HG02571 (cell line): ENCODE data around the gene RTTN.
"Not testable (repeated sequence)": the region's sequence is repeated elsewhere in the genome, so short reads cannot be mapped to it uniquely, and the experiment has no call there.

Experiments
- ATAC-seq: cut with Tn5 transposase; IDR thresholded peaks from one replicate; pipeline ENCODE4 v1.9.1; 2021; ENCODE audit warnings: mild to moderate bottlenecking, moderate library complexity; ENCODE audit not compliant: unreplicated experiment

RTTN gene, protein sequence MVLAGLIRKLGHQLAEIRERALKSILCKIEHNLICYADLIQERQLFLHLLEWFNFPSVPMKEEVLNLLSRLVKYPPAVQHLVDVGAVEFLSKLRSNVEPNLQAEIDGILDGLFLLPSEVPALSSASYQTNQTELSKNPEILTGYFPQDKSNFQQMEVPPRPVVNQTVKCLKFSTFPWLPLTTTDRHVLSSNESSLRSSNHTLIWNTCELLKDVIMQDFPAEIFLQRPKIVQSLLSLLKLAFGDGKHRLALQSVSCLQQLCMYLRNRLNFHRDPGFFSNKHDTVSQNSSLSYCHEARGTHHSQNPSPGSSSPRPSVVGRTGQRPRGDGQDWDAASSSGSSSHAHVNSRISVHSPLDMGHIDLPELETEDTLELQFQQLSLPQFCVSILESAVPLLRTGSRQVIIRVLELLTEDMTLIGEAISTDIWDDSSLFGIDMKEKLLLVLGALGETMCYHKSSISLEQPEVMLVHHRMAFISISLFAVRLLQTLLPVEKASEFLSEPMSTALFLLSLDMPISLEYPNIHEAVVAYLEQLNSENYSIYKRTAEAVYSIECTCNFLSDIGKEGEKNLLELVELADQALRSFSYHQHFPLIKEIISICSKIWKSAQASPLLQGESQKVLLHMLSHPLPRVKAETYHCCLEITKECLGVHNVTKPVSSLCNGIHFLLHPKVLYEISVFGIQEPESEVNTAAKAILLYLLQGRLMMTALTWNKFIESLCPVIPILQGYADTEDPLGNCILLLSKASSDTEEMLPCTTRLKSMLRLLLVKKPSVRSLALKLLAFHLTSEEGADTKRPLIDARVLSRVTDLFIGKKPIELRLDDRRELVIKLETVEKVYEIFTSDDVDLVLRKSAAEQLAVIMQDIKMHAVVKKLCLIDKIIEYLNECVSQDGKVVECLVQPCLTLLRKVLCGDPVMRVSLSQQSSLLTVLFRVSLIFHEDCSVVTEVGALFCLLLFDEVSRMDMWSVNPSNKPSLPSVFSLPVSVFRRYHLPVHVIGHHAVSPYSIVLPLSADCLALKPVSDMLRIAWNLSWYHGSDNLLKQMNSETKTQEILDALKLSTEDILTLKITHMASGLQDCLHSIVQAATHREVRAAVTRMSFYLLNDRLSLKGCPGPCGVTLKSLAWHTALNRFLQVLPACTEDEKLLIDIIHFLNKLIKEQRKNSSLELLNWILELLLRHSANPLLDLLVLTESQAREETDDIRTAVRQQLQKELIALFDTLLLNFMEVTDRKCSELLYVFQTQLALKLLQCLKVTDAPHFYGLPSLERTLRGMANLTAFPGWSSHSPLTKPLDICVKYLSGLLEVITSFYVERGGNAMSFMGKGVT (N-terminal part only)

DNA sequence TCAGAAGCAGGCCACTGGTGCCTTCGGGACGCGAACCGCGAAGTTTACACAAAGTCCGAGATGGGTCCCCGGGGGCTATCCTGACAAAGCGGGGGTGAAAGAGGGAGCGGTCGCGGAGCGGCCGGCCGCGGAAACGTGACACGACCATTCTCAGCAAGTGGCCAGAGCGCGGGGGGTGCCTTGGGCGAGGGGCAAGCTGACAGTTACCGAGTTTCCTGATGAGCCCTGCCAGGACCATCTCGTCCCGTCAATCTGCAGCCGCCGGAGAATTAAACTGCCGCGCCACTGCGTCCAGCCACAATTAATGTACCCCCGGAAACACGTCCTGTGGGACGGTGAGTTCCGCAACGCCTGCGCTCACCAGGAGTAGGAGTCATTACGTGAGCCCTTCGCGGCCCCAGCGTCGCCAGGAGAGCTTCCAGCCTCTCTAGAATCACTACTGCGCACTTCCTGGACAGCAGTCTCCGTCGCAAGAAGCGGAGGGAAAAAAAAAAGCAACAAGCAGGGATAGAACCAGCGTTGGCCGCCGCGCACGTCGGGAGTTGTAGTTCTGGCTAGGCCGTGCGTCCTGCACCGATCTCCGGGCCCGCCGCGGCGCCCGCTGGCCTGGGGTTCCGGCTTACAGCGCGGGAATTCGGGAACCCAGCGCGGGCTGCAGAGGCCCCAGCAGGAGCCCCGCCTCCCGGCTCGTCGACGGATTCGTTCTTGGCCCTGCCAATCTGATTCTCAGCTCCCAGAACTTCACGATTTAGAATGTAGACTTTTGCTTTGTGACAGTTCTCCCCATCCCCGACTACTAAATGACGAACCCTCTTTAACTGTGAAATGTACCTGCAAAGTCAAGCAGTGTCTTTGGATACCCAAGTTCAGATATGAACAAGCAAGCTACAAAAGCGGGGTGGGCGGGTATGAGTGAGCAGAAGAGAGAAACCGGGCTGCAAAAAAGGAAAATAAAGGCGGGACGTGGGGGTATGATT lies at the start of gene RTTN:
Gene RTTN (minus strand): TSS at position 267 of the 977 bp plus-strand sequence. CDS start 29 bp downstream, at position 238.
- peak; percentile 97 for ATAC-seq

DNA sequence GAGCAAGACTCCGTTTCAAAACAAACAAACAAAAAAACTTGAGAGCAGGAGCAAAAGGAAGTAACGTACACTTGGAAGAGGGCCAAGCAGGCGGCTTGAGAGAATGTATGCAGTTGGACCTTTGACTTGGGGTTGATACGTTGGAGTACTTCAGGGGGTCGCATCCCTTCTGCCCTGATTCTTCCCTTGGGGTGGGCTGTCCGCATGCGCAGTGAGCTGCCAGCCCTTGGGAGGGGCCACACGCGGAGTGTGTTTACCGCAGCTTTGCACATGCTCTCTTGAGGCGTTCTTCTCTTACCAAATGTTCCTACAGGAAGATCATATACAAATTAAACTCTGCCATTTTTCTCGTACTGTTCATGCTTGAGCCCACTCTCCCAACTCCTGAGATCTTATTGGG lies 45.3 kb upstream of the RTTN start:
- ATAC-seq: no peak

DNA sequence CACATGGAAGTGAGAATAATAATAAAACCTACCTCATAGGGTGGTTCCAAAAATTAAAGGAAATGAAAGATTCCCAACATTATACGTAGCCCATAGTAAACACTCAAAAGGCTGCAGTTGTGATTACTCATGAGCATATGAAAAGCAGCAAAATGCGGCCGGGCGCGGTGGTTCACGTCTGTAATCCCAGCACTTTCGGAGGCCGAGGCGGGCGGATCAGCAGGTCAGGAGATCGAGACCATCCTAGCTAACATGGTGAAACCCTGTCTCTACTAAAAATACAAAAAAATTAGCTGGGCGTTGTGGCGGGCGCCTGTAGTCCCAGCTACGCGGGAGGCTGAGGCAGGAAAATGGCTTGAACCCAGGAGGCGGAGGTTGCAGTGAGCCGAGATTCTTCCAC lies 44.4 kb upstream of the RTTN start:
- not testable (repeated sequence) for ATAC-seq

DNA sequence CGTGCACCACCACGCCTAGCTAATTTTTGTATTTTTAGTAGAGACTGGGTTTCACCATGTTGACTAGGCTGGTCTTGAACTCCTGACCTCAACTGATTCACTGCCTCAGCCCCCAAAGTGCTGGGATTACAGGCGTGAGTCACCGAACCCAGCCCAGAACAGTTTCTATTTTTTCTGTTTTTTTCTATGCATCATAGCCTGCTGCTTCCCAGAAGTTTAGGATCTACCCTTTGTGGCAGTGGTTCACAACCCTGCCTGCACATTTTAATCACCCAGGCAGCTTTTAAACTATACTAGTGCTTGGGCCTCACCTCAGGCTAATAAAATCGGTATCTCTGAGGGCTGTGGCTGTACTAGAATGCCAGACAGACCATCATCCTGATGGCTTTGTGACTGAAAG lies 43.6 kb upstream of the RTTN start:
- no peak for ATAC-seq

DNA sequence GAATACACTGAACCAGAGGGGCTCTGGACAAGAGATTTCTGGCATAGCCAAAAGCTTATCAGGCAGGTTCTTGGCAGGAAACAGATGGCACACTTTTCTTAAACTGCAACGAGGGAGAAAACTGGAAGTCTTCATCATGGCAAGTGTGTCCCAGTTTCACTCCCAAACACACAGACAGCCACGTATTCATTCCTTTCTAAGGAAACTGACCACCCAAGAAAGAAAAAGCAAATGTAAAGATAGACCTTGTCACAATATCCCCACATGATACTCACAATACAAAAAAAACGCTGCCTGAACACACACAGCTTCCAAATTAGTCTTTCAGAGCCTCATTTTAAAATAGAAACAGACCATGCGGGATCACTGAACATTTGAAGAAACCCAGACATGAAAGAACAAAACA lies 40.6 kb upstream of the RTTN start:
- no peak for ATAC-seq

DNA sequence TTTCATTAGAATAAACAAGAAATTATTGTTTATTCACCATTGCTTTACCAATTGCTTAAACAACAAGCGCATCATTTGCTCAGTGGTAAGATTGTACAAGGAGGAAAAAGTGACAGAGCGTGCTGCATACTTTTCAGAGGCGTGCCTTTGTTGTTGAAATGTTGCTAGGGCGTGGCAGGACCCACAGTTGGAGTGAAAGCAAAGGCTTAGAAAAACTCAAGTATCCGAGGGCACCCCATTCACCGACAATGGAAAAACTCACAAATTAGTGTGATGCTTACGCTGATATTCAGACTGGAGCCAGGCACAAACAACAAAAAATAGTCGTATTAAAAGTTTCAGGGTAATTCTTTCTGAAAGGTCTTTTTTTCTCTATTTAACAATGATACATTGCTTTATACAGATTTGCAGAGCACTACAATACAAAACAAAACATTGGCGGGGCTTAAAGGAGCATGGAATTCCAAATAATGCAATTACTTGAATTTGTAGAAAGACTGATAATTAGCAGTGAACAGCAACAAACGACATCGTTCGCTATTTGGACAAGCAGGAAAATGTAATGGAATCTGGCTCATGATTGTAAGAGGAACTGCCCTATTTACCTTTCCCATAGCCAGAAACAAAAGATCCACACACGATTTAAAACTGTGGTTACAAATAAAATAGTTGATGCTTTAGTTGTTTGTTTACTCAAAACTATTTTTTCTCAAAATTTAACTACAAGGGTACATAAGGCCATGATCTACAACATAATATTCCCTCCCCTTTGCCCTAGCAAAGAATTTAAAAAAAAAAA lies 37.8 kb upstream of the RTTN start:
- ATAC-seq: no peak

DNA sequence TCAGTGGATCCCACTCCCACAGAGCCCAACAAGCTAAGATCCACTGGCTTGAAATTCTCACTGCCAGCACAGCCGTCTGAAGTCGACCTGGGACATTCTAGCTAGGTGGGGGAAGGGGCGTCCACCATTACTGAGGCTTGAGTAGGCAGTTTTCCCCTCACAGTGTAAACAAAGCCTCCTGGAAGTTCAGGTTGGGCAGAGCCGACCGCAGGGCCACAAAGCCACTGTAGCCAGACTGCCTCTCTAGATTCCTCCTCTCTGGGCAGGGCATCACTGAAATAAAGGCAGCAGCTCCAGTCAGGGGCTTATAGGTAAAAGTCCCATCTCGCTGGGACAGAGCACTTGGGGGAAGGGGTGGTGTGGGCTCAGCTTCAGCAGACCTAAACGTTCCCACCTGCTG lies 31.4 kb upstream of the RTTN start:
- not testable (repeated sequence) for ATAC-seq

DNA sequence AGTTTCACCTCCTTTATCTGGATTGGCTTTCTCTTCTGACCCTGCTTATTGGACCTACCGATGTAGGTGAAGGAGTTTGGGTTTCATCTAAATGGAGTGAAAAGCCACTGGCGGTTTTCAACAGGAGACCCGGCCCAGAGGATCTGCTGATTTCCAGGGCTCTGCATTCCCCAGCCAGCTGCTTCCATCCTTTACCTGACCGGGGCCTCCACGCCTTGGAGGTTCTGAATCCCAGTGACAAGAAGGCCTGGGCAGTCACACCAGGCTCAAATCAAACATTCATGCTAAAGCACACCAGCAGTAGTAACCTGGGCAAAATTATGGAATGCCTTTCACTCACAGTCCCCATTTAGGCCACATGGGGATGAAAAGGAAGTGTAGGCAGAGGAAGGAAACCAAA lies 30.0 kb upstream of the RTTN start:
- no peak for ATAC-seq

DNA sequence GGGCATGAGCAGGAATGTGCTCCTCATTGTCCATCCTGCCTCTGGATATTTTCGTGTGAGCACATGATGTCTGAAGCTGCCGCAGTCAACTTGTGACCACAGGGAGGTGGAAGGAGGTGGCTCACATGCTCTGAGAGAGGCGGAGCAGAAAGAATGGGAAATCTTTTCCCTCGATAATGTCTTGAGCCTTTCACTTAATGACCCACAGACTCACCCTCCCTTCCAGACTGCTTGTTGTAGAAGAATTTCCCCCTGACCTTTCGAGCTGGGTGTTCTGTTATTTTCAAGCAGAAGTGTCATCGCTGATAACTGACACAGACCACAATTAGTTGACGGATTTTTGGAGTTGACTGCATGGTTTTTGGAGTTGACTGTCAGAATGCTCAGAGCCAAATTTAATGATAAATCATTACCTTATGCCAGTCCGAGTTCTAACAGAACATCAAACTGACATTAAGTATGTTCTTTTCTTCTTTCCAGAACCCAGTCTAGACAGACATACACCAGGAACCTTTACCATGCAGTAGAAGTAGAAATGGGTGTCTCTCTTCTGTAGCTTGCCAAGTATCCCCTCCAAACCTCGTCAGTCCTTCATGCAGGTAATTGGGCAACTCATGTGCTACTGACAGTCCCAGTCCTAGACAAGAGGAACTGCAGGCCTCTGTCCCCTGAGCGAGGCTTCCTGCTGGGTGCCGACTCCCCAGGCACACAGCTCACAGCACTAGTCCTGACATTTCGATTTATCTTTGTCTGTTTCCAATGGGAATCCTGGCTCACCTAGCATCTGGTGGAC lies 29.4 kb upstream of the RTTN start:
- no peak for ATAC-seq

DNA sequence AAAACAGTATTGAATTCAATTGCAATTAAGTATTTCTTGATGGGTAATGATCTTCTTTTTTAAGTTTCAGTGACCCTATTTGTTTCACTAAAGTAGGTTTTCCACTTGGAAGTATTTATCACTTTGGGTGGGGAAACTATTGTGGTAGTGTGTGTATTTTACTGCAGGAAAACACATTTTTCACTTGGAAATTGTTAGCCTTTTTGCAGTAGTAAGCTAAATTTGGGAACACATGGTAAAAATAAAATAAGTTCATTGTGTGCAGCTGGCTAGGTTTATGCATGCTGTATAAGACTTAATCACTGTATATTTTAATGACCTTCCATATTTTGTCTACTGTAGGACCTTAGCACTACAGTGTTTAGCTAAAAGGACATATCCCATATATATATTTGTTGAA lies 28.5 kb upstream of the RTTN start:
- no peak for ATAC-seq

DNA sequence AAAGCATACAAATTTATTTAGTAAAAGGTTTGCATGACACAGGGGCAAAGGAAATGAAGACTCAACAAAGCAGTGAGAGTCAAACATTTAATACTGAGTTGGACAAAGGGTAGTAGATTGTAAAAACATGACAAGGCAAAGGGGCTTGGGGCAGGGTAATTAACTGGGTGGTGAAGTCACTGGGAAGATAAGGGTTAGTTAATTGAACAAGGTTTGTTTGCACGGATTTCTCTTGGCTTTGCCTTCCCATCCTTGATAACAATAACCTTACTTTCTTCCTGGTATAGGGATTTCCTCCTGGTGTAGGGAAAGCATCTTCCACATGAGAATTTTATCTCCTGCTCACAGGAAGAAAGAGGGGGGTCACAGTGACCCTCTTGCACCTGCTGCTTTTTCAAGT lies 26.8 kb upstream of the RTTN start:
- ATAC-seq: no peak

DNA sequence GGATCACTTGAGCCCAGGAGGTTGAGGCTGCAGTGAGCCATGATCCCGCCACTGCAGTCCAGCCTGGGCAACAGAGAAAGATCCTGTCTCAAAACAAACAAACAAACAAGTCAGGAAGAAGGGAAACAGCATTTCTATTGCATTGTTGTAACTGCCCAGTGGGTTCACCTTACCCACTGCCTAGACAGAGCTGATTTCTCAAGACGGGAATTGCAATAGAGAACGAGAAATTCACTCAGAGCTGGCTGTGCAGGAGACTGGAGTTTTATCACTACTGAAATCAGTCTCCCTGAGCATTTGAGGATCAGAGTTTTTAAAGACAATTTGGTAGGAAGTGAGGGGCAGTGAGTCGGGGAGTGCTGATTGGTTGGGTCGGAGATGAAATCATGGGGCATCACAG lies 24.2 kb upstream of the RTTN start:
- no peak for ATAC-seq

DNA sequence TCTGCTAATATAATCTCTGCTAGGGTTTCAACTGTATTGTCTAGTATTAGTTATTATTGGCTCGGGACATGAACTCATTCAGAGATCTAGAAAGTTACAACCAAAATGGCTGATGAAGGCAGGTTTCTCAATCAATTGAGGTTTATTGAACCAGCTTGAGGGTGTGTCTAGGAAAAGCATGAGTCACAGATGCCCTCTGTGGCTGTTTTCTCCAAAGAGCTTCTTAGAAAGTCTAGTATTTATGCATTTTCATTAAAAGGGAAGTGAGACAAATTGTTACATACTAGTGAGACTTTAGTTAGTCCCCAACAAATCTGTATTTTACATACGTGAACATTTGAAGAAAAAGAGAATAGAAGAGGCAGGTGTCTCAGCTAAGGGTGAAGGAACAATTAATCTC lies 23.0 kb upstream of the RTTN start:
- no peak for ATAC-seq

DNA sequence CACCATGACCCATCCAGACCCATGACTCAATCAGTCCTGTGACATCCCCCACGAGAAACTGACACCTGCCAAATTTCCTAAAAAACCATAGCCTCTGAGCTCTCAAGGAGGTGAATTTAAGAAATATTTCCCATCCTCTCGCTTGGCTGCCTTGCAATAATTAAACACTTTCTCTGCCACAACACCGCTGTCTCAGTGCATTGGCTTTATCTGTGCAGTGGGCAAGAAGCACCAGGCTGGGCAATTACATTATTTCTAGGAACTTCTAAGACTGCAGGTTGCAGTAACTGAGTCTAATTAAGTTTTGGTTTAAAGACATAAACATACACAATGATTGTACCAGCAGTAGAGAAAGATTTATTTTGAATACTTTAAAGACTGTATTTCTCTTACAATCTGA lies 22.0 kb upstream of the RTTN start:
- no peak for ATAC-seq

DNA sequence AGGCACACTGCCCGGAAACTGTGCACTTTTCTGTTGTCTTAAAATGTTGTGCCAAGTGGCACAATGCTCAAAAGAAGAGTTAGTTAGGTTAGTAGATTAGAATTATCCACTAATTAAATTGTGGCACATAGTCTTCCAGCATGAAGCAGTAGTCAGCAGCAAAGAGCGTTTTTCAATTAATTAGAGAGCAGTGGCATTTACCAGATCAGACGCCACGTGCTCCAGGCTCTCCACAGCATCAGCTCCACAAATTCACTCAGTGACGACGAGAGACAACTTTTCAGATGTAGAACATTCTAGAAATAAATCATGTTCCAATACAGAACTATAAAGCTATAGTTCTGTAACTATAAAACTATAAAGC lies 16.4 kb upstream of the RTTN start:
- ATAC-seq: no peak

DNA sequence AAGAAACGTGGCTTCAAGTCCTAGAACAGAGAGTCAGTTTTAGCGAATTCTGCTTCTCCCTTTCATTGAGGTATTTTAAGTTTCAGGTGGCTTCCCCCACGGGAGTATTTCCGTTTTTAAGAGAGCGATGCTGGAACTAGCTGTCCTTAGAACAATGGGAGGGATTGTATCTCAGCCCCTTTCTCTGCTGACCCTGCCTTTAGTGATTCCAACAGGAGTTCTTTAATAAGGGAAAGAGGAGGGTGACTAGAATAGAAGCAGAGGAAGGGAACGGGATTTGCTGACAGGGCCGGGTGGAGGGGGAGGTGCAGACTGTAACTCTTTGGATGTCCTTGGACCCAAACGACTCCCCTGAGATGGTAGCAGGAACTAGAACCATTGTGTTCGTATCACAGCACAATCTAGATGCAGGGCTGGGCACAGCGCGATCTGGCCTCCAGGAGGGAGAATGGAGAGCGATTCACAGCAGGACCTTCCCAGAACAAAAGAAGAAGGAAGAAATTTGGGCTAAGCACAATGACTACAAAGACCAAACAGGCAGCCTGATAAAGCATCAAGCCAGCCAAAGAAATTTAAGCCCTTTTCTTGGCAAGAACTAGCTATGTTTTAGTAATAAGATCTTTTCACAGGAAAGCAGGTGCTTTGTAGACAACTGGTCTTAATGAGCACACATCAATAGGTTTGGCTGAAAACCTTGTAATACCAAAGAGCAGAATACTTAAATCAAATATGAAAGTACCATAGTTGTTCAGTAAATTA lies 15.8 kb upstream of the RTTN start:
- ATAC-seq: no peak

DNA sequence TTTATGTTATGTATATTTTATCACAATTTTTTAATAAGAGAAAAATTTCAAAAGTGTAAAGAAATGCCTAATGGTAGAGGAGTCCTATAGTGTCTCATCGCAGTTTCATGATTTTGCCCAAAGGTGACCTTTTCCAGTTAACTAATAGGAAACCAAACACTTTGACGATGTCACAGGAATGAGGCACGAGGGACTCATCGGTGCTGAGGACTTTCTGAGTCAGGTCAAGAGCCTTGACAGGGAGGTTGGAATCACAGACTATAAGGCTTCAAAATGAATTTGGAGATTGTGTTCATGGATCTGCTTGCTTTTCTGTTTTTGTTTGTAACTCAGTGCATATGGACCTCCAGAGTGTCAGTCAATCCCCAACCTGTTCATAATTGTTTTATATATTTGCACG lies 15.1 kb upstream of the RTTN start:
- no peak for ATAC-seq

DNA sequence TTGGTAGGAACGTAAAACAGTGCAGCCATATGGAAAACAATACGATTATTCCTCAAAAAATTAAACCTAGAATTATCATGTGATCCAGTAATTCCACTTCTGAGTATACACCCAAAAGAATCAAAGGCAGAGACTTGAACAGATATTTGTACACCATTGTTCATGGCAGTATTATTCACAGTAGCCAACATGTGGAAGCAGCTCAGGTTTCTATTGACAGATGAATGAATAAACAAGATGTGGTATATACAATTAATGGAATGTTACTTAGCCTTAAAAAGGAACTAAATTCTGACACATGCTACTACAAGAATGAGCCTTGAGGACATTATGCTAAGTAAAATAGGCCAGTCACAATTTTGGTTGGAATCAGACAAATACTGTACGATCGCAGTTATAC lies 14.2 kb upstream of the RTTN start:
- no peak for ATAC-seq
